ENCODE measurements around the gene PDE11A. TPM values are rescaled to one million over a fixed set of nuclear protein-coding genes. Genes with fewer than 3 reads are reported as not detected.
"Not testable (repeated sequence)": the region's sequence is repeated elsewhere in the genome, so short reads cannot be mapped to it uniquely, and the experiment has no call there.

Gene PDE11A
- total RNA-seq, 2 donors from 2014 or later = 1.1 to 1.4 TPM

GRCh38 chr2:177857538-177857937, 215.0 kb downstream of the PDE11A start:
- intact Hi-C loops (cut with DNase I) = no loop called here
- DNase-seq (ENCODE audit: low spot score) = no peak

- DNase-seq (ENCODE audit: low spot score) = no peak
- intact Hi-C loops (cut with DNase I) = no loop called here
These were observed 220.2 kb downstream of the PDE11A start for GRCh38 chr2:177852389-177852788.

- intact Hi-C loops (cut with DNase I) = no loop called here
- no peak for DNase-seq (ENCODE audit: low spot score)
These were observed 229.4 kb downstream of the PDE11A start for GRCh38 chr2:177843188-177843587.

GRCh38 chr2:177842243-177842642, 230.3 kb downstream of the PDE11A start:
- intact Hi-C loops (cut with DNase I) = no loop called here
- no peak for DNase-seq (ENCODE audit: low spot score)

- DNase-seq (ENCODE audit: low spot score); intact Hi-C loops (cut with DNase I): not testable (repeated sequence)
These were observed 237.0 kb downstream of the PDE11A start for GRCh38 chr2:177835418-177836204.

- no peak for DNase-seq (ENCODE audit: low spot score)
- intact Hi-C loops (cut with DNase I) = no loop called here
These were observed 239.8 kb downstream of the PDE11A start for GRCh38 chr2:177832611-177833433.

GRCh38 chr2:177830881-177831386, 241.6 kb downstream of the PDE11A start:
- intact Hi-C loops (cut with DNase I) = no loop called here
- DNase-seq (ENCODE audit: low spot score) = no peak

- intact Hi-C loops (cut with DNase I) = no loop called here
- no peak for DNase-seq (ENCODE audit: low spot score)
These were observed 244.0 kb downstream of the PDE11A start for GRCh38 chr2:177828557-177828956.

- intact Hi-C loops (cut with DNase I) = no loop called here
- DNase-seq (ENCODE audit: low spot score) = no peak
These were observed 245.7 kb downstream of the PDE11A start for GRCh38 chr2:177826897-177827296.

GRCh38 chr2:177822941-177823340, 249.6 kb downstream of the PDE11A start:
- intact Hi-C loops (cut with DNase I) = no loop called here
- no peak for DNase-seq (ENCODE audit: low spot score)

GRCh38 chr2:177818412-177818811, 254.2 kb downstream of the PDE11A start:
- intact Hi-C loops (cut with DNase I) = no loop called here
- no peak for DNase-seq (ENCODE audit: low spot score)

- DNase-seq (ENCODE audit: low spot score) = no peak
- intact Hi-C loops (cut with DNase I) = no loop called here
These were observed 255.3 kb downstream of the PDE11A start for GRCh38 chr2:177817300-177817699.

GRCh38 chr2:177816766-177817165, 255.8 kb downstream of the PDE11A start:
- intact Hi-C loops (cut with DNase I) = no loop called here
- DNase-seq (ENCODE audit: low spot score) = no peak

GRCh38 chr2:177812713-177813396, 259.7 kb downstream of the PDE11A start:
- intact Hi-C loops (cut with DNase I) = no loop called here
- no peak for DNase-seq (ENCODE audit: low spot score)

GRCh38 chr2:177810906-177811305, 261.7 kb downstream of the PDE11A start:
- DNase-seq (ENCODE audit: low spot score) = no peak
- intact Hi-C loops (cut with DNase I) = no loop called here

GRCh38 chr2:177808984-177809809, 263.4 kb downstream of the PDE11A start:
- DNase-seq (ENCODE audit: low spot score) = no peak
- intact Hi-C loops (cut with DNase I) = no loop called here

GRCh38 chr2:177806025-177806424, 266.6 kb downstream of the PDE11A start:
- no peak for DNase-seq (ENCODE audit: low spot score)
- intact Hi-C loops (cut with DNase I) = no loop called here

GRCh38 chr2:177799531-177799930, 273.0 kb downstream of the PDE11A start:
- intact Hi-C loops (cut with DNase I) = no loop called here
- DNase-seq (ENCODE audit: low spot score) = no peak

GRCh38 chr2:177797808-177798207, 274.8 kb downstream of the PDE11A start:
- DNase-seq (ENCODE audit: low spot score) = no peak
- intact Hi-C loops (cut with DNase I) = no loop called here
